HepG2 (cell line): Measurements from ENCODE around the gene GSTM2. TPM values are rescaled to one million over a fixed set of nuclear protein-coding genes. Genes with fewer than 3 reads are reported as not detected.

ENCODE experiments used
- ARID3A ChIP-seq: IDR thresholded peaks from 2 replicates; pipeline ENCODE4 v1.6.1; 2012; ENCODE audit warnings: low read depth, low read length, improper control_type of control experiment
- CREB1 ChIP-seq, 2 experiments: fragments of 450-650 bp in 1 of 2; IDR thresholded peaks; 2 replicates each; pipeline ENCODE4 v1.6.1; 2016 to 2017; ENCODE audit warnings: control low read depth in 1 of 2, mild to moderate bottlenecking in 1 of 2, missing compliant biosample characterization in 1 of 2, missing genetic modification characterization in 1 of 2
- DR1 ChIP-seq: sonication (generic); formaldehyde crosslinking; IDR thresholded peaks from 2 replicates; pipeline ENCODE4 v1.8.0; 2021; ENCODE audit warnings: mild to moderate bottlenecking, missing genetic modification reagents, inconsistent platforms
- ELF3 ChIP-seq: IDR thresholded peaks from 2 replicates; pipeline ENCODE4 v1.6.1; 2016; ENCODE audit warnings: missing genetic modification reagents, missing compliant biosample characterization
- HNRNPK ChIP-seq: fragments of 200-400 bp; formaldehyde crosslinking; IDR thresholded peaks from 2 replicates; pipeline ENCODE4 v1.6.1; 2018; ENCODE audit warnings: low read length, low read depth, moderate library complexity, mild to moderate bottlenecking; ENCODE audit not compliant: poor library complexity, severe bottlenecking
- RAD21 ChIP-seq: fragments of 450-650 bp; formaldehyde crosslinking; IDR thresholded peaks from 2 replicates; pipeline ENCODE4 v1.5.0; 2020; ENCODE audit warnings: mild to moderate bottlenecking
- SCMH1 ChIP-seq: sonication (generic); formaldehyde crosslinking; IDR thresholded peaks from 2 replicates; pipeline ENCODE4 v1.9.0; 2021; ENCODE audit warnings: missing genetic modification reagents, mild to moderate bottlenecking, borderline replicate concordance
- STAG1 ChIP-seq: sonication (generic); formaldehyde crosslinking; IDR thresholded peaks from 2 replicates; pipeline ENCODE4 v1.4.0; 2020; ENCODE audit warnings: missing genetic modification reagents
- ZFP36 ChIP-seq: fragments of 150-350 bp; IDR thresholded peaks from 2 replicates; pipeline ENCODE4 v1.6.1; 2018; ENCODE audit warnings: borderline replicate concordance, low read length, low read depth; ENCODE audit not compliant: partially characterized antibody
- ZNF30 ChIP-seq: sonication (generic); formaldehyde crosslinking; IDR thresholded peaks from 2 replicates; pipeline ENCODE4 v1.5.0; 2020; ENCODE audit warnings: mild to moderate bottlenecking, missing genetic modification reagents
- ZNF530 ChIP-seq: sonication (generic); formaldehyde crosslinking; IDR thresholded peaks from 2 replicates; pipeline ENCODE4 v1.5.0; 2020; ENCODE audit warnings: low read depth, mild to moderate bottlenecking, missing genetic modification reagents
- ZNF546 ChIP-seq: sonication (generic); formaldehyde crosslinking; conservative IDR thresholded peaks from 2 replicates; pipeline ENCODE4 v1.8.1; 2023; ENCODE audit warnings: mild to moderate bottlenecking, missing genetic modification reagents
- ZNF549 ChIP-seq: sonication (generic); formaldehyde crosslinking; IDR thresholded peaks from 2 replicates; pipeline ENCODE4 v1.5.0; 2020; ENCODE audit warnings: missing genetic modification reagents
- ZNF615 ChIP-seq: sonication (generic); formaldehyde crosslinking; IDR thresholded peaks from 2 replicates; pipeline ENCODE4 v1.5.0; 2020; ENCODE audit warnings: mild to moderate bottlenecking, missing genetic modification reagents, borderline replicate concordance
- ZNF740 ChIP-seq: sonication (generic); formaldehyde crosslinking; IDR thresholded peaks from 2 replicates; pipeline ENCODE4 v1.4.0; 2020; ENCODE audit warnings: missing genetic modification reagents
- ZNF776 ChIP-seq: sonication (generic); formaldehyde crosslinking; IDR thresholded peaks from 2 replicates; pipeline ENCODE4 v1.4.0; 2020; ENCODE audit warnings: mild to moderate bottlenecking, missing genetic modification reagents
- ZNF784 ChIP-seq: sonication (generic); formaldehyde crosslinking; IDR thresholded peaks from 2 replicates; pipeline ENCODE4 v1.5.1; 2020; ENCODE audit warnings: missing genetic modification reagents, mild to moderate bottlenecking, borderline replicate concordance
- polyA plus RNA-seq, 8 experiments: library from polyadenylated mRNA; depleted of rRNA in 3 of 8; stranded (reverse) in 7 of 8; unstranded in 1 of 8; fragments of >200 nt; fragmentation: Illumina TruSeq in 4 of 8; extraction: Trizol in 4 of 8; gene quantifications; 2 replicates each; pipeline versions ENCODE4 v1.2.1 to v1.2.3, GENCODE V29; 2011 to 2016; ENCODE audit warnings: low read depth in 4 of 8, missing spikeins in 1 of 8, mixed read lengths in 1 of 8; ENCODE audit not compliant: insufficient read depth in 1 of 8
- total RNA-seq, 5 experiments: library from RNA; depleted of rRNA; stranded (reverse); fragments of >200 nt; fragmentation: Illumina TruSeq; extraction: Trizol; gene quantifications; 2 replicates each; pipeline ENCODE4 v1.2.3, GENCODE V29; 2016; ENCODE audit warnings: low read depth in 1 of 5
- TF ChIP-seq, protein P1 (sequence below): sonication (generic); formaldehyde crosslinking; IDR thresholded peaks from 2 replicates; pipeline ENCODE4 v1.4.0; 2020; ENCODE audit warnings: missing genetic modification reagents
- TF ChIP-seq, protein P2 (sequence below): sonication (generic); formaldehyde crosslinking; IDR thresholded peaks from 2 replicates; pipeline ENCODE4 v1.4.0; 2020; ENCODE audit warnings: missing genetic modification reagents
- TF ChIP-seq, protein P3 (sequence below): fragments of 450-650 bp; IDR thresholded peaks from 2 replicates; pipeline ENCODE4 v1.6.1; 2016

The GSTM2 gene
- total and polyA plus RNA-seq, 2 of the 13 experiments (the other 11 are each of a cell fraction or from before 2014, with no cell fraction given) = 7.0 to 15.0 TPM

DNA sequence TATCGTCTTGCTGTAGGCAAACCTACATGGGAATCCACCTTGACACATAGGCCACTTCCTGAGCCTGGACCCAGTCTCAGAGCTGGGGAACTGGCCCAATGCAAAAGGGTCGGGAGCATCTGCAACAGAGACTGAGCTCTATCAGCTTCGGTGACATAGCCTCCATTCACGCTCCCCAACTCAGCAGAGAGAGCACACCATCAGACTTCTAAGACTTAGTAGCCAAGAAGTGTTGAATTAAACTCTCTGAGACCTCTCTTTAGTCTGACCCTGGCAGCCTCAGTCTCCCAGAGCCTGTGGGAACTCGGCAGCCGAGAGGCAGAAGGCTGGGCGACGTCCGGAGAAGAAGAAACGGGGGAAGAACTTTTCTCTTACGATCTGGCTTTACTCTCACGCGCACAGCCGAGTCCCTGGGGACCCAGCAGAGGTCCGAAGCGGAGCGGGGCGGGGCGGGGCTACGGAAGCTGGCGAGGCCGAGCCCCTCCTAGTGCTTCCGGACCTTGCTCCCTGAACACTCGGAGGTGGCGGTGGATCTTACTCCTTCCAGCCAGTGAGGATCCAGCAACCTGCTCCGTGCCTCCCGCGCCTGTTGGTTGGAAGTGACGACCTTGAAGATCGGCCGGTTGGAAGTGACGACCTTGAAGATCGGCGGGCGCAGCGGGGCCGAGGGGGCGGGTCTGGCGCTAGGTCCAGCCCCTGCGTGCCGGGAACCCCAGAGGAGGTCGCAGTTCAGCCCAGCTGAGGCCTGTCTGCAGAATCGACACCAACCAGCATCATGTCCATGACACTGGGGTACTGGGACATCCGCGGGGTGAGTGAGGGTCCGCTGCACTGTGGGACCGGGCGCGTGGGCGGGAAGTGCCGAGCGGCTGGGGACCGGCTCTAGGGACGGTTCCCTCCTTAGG is 12.0 kb upstream of the GSTM2 start, which contains the start of gene GSTM4 (continued):
- TF ChIP-seq ZNF530 (CRISPR knock-in tag) (no peak), SCMH1 (no peak), DR1 (CRISPR knock-in tag) (peak; percentile 28; the same call in 1 of the 2 replicates), STAG1 (CRISPR knock-in tag) (no peak), ARID3A (no peak), ZNF740 (CRISPR knock-in tag) (no peak), ZNF615 (CRISPR knock-in tag) (no peak), CREB1 (IDR thresholded peaks at IDR 0.05) (0 out of 2 replicates have a peak, but pooled peaks have one; percentile 29), CREB1 (CRISPR knock-in tag; IDR thresholded peaks at IDR 0.05) (no peak), ZNF776 (peak; percentile 78), RAD21 (CRISPR knock-in tag) (no peak), ZNF784 (CRISPR knock-in tag) (peak; percentile 67; the same call in 1 of the 2 replicates), ZNF30 (CRISPR knock-in tag) (no peak), ZNF549 (CRISPR knock-in tag) (no peak), ZNF546 (CRISPR knock-in tag) (no peak), ELF3 (CRISPR knock-in tag) (no peak), HNRNPK (no peak), ZFP36 (no peak)
- TF ChIP-seq, protein P1, sequence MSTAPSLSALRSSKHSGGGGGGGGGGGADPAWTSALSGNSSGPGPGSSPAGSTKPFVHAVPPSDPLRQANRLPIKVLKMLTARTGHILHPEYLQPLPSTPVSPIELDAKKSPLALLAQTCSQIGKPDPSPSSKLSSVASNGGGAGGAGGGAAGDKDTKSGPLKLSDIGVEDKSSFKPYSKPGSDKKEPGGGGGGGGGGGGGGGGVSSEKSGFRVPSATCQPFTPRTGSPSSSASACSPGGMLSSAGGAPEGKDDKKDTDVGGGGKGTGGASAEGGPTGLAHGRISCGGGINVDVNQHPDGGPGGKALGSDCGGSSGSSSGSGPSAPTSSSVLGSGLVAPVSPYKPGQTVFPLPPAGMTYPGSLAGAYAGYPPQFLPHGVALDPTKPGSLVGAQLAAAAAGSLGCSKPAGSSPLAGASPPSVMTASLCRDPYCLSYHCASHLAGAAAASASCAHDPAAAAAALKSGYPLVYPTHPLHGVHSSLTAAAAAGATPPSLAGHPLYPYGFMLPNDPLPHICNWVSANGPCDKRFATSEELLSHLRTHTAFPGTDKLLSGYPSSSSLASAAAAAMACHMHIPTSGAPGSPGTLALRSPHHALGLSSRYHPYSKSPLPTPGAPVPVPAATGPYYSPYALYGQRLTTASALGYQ = no peak
- TF ChIP-seq, protein P2, sequence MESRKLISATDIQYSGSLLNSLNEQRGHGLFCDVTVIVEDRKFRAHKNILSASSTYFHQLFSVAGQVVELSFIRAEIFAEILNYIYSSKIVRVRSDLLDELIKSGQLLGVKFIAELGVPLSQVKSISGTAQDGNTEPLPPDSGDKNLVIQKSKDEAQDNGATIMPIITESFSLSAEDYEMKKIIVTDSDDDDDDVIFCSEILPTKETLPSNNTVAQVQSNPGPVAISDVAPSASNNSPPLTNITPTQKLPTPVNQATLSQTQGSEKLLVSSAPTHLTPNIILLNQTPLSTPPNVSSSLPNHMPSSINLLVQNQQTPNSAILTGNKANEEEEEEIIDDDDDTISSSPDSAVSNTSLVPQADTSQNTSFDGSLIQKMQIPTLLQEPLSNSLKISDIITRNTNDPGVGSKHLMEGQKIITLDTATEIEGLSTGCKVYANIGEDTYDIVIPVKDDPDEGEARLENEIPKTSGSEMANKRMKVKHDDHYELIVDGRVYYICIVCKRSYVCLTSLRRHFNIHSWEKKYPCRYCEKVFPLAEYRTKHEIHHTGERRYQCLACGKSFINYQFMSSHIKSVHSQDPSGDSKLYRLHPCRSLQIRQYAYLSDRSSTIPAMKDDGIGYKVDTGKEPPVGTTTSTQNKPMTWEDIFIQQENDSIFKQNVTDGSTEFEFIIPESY (CRISPR knock-in tag) = no peak
- TF ChIP-seq, protein P3, sequence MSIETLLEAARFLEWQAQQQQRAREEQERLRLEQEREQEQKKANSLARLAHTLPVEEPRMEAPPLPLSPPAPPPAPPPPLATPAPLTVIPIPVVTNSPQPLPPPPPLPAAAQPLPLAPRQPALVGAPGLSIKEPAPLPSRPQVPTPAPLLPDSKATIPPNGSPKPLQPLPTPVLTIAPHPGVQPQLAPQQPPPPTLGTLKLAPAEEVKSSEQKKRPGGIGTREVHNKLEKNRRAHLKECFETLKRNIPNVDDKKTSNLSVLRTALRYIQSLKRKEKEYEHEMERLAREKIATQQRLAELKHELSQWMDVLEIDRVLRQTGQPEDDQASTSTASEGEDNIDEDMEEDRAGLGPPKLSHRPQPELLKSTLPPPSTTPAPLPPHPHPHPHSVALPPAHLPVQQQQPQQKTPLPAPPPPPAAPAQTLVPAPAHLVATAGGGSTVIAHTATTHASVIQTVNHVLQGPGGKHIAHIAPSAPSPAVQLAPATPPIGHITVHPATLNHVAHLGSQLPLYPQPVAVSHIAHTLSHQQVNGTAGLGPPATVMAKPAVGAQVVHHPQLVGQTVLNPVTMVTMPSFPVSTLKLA = no peak
